ENCODE measurements around the gene RNF38. TPM values are rescaled to one million over a fixed set of nuclear protein-coding genes. Genes with fewer than 3 reads are reported as not detected.

The RNF38 gene
- total and polyA plus RNA-seq, 2 donors (not counting 3 experiments of a cell fraction or from before 2014, with no cell fraction given): 36.7 to 47.2 TPM

DNA sequence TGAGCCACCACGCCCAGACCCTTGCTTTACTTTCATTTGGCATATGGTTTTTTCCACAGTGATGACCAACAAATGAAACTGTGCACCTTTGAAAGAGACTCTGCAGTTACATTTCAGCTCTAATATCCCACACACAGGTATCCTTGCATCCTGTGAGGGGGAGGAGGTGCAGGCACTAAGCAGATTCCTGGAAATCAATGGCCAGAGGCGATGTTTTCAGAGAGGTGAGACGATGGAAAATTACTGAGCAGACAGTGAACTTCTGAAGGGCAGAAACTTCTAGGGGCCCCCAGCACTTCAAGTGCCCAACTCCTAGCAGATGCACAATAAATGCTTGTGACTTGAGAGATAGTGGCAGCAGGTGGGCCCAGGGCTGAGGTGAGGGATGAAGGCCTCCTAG is 112.0 kb downstream of the RNF38 start:
- H3K4me2 ChIP-seq (ENCODE audit: insufficient read depth, low read length): no peak overlapping the region
- no peaks in the 10 kb centered on the region for H3K9me1 ChIP-seq (replicated peaks; ENCODE audit: control insufficient read depth, extremely low read depth, insufficient read depth, low read length)
- CTCF ChIA-PET: no interaction called here
- no peaks in the 10 kb centered on the region for H3K27me3 ChIP-seq (ENCODE audit: control insufficient read depth in 2 of 2, insufficient read depth in 2 of 2, low read length in 2 of 2)
- FAIRE-seq (no peak), DNase-seq (ENCODE audit: low read depth, low spot score) (no peak)
- no peak for TF ChIP-seq GATA2 (IDR thresholded peaks at IDR 0.05; ENCODE audit: insufficient read depth, insufficient read length, low read depth, low read length)
- no peak for TF ChIP-seq EZH2 (IDR thresholded peaks at IDR 0.05; ENCODE audit: borderline replicate concordance, low read depth, low read length, severe bottlenecking)
- no peak for TF ChIP-seq FOS (IDR thresholded peaks at IDR 0.05; ENCODE audit: borderline replicate concordance, insufficient read depth, low read length)
- TF ChIP-seq POLR2AphosphoS5 (IDR thresholded peaks at IDR 0.05; ENCODE audit: insufficient read depth, low read depth, low read length): no peak
- no peak for TF ChIP-seq CTCF (IDR thresholded peaks at IDR 0.05; ENCODE audit: extremely low read depth in 1 of 2, insufficient read depth in 1 of 2, low read depth in 1 of 2, low read length in 2 of 2)
- intact Hi-C loops (cut with micrococcal nuclease) (no loop called here), dilution Hi-C loops (cut with MboI; ENCODE audit: extremely low pct_ligation_motif_present, low sequenced_read_pairs) (no loop called here)
- BruUV-seq (replicated peaks): no TSS peak
- POLR2A ChIA-PET: no interaction called here
- no peaks in the 10 kb centered on the region for H4K20me1 ChIP-seq (replicated peaks; ENCODE audit: control insufficient read depth, extremely low read depth, insufficient read depth, low read length)
- H3K27ac ChIP-seq (ENCODE audit: insufficient read depth, low read depth, low read length): no peak overlapping the region
- H3K79me2 ChIP-seq (ENCODE audit: control insufficient read depth, insufficient read depth, low read length): no peaks in the 10 kb centered on the region
- no peaks in the 10 kb centered on the region for H3K9me3 ChIP-seq (replicated peaks; ENCODE audit: control insufficient read depth, insufficient read depth, low read length)
- H3K9ac ChIP-seq (replicated peaks; ENCODE audit: extremely low read depth, insufficient read depth, low read length): no peak overlapping the region
- H3K4me3 ChIP-seq (replicated peaks in 1 of 3; ENCODE audit: insufficient read depth in 1 of 3, low read depth in 1 of 3, low read length in 3 of 3): no peak overlapping the region
- H3K36me3 ChIP-seq (ENCODE audit: control insufficient read depth in 2 of 2, extremely low read depth in 1 of 2, insufficient read depth in 2 of 2, low read length in 2 of 2): no peaks in the 10 kb centered on the region
- H2AFZ ChIP-seq (ENCODE audit: low read depth, low read length): no peak overlapping the region
- H3K4me1 ChIP-seq (ENCODE audit: control insufficient read depth, extremely low read depth, insufficient read depth, low read length): no peaks in the 10 kb centered on the region

Other genes with a start within 250 kb of the RNF38 start
- gene CCIN, start 230.9 kb downstream of the RNF38 start, total RNA-seq: 0.22 and 0.44 TPM in 2 replicates
- gene CCIN, start 230.9 kb downstream of the RNF38 start, polyA plus RNA-seq: 1.1 and 1.2 TPM in 2 replicates
- 281 and 317 TPM in 2 replicates for gene CLTA, start 209.3 kb downstream of the RNF38 start, total RNA-seq
- gene CLTA, start 209.3 kb downstream of the RNF38 start, polyA plus RNA-seq: 212 and 229 TPM in 2 replicates
- gene GNE, start 141.8 kb downstream of the RNF38 start, total RNA-seq: 11.4 and 12.3 TPM in 2 replicates
- 6.6 and 8.5 TPM in 2 replicates for gene GNE, start 141.8 kb downstream of the RNF38 start, polyA plus RNA-seq
- 47.8 and 52.1 TPM in 2 replicates for gene MELK, start 172.6 kb upstream of the RNF38 start, total RNA-seq
- gene MELK, start 172.6 kb upstream of the RNF38 start, polyA plus RNA-seq: 13.5 and 19.1 TPM in 2 replicates